Keratinocyte (primary cell): ENCODE measurements around the gene IL11RA. TPM values are rescaled to one million over a fixed set of nuclear protein-coding genes. Genes with fewer than 3 reads are reported as not detected.

Experiments used
- DNase-seq: peaks from one replicate; pipeline ENCODE4 v3.0.0-alpha.2; 2011; ENCODE audit warnings: low read depth, missing footprints, low spot score
- FAIRE-seq: peaks from 2 replicates; lab custom pipeline; 2011; peaks lifted over from hg19 to GRCh38; lab: Jason Lieb, UNC
- H2AFZ ChIP-seq: 2 replicates; pipeline ENCODE4 v1.6.0; 2012; ENCODE audit warnings: low read length, control low read depth, inconsistent platforms; ENCODE audit not compliant: control insufficient read depth
- H3K27ac ChIP-seq: 2 replicates; pipeline ENCODE4 v1.5.1; 2011; ENCODE audit warnings: low read length; ENCODE audit not compliant: control insufficient read depth, insufficient read depth
- H3K27me3 ChIP-seq: 3 replicates; pipeline ENCODE4 v1.6.0; 2011; ENCODE audit warnings: low read length; ENCODE audit not compliant: control insufficient read depth, insufficient read depth; ENCODE audit errors: extremely low read depth
- H3K36me3 ChIP-seq, 2 experiments: 2 replicates in 1 of 2; 3 replicates in 1 of 2; pipeline ENCODE4 v1.5.1; 2011; ENCODE audit warnings: low read length in 2 of 2, mild to moderate bottlenecking in 1 of 2; ENCODE audit not compliant: control insufficient read depth in 2 of 2, insufficient read depth in 2 of 2; ENCODE audit errors: extremely low read depth in 1 of 2
- H3K4me1 ChIP-seq: 3 replicates; pipeline ENCODE4 v1.5.1; 2011; ENCODE audit warnings: low read length; ENCODE audit not compliant: control insufficient read depth, insufficient read depth; ENCODE audit errors: extremely low read depth
- H3K4me2 ChIP-seq: 3 replicates; pipeline ENCODE4 v1.6.0; 2011; ENCODE audit warnings: low read depth, low read length; ENCODE audit not compliant: control insufficient read depth, insufficient read depth; ENCODE audit errors: extremely low read depth
- H3K4me3 ChIP-seq, 3 experiments: fragments of 200-600 bp in 1 of 3; sonication (generic) in 1 of 3; 2 replicates in 2 of 3; 3 replicates in 1 of 3; pipeline ENCODE4 v1.5.1; 2011 to 2016; ENCODE audit warnings: low read length in 3 of 3, mild to moderate bottlenecking in 3 of 3, control low read depth in 2 of 3, inconsistent platforms in 1 of 3, low read depth in 1 of 3, mixed read lengths in 1 of 3, mixed run types in 1 of 3, moderate library complexity in 1 of 3; ENCODE audit not compliant: control insufficient read depth in 2 of 3, insufficient read depth in 2 of 3; ENCODE audit errors: extremely low read depth in 1 of 3
- H3K79me2 ChIP-seq: 2 replicates; pipeline ENCODE4 v1.6.0; 2012; ENCODE audit warnings: low read length; ENCODE audit not compliant: control insufficient read depth, insufficient read depth
- H3K9ac ChIP-seq: 3 replicates; pipeline ENCODE4 v1.6.0; 2011; ENCODE audit warnings: low read length; ENCODE audit not compliant: control insufficient read depth, insufficient read depth; ENCODE audit errors: extremely low read depth
- H3K9me1 ChIP-seq: 3 replicates; pipeline ENCODE4 v1.6.0; 2011; ENCODE audit warnings: low read length; ENCODE audit not compliant: control insufficient read depth, insufficient read depth; ENCODE audit errors: extremely low read depth
- H3K9me3 ChIP-seq: 2 replicates; pipeline ENCODE4 v1.5.1; 2012; ENCODE audit warnings: low read depth, low read length; ENCODE audit not compliant: control insufficient read depth
- H4K20me1 ChIP-seq: 3 replicates; pipeline ENCODE4 v1.6.0; 2011; ENCODE audit warnings: low read length; ENCODE audit not compliant: control insufficient read depth, insufficient read depth; ENCODE audit errors: extremely low read depth
- CTCF ChIP-seq, 3 experiments: IDR thresholded peaks in 1 of 3; conservative IDR thresholded peaks in 1 of 3; optimal IDR thresholded peaks in 1 of 3; 2 replicates in 2 of 3; 3 replicates in 1 of 3; pipeline versions ENCODE3 to v1.5.1; 2011; ENCODE audit warnings: low read length in 3 of 3, mild to moderate bottlenecking in 3 of 3, moderate library complexity in 2 of 3, control low read depth in 1 of 3, inconsistent platforms in 1 of 3; ENCODE audit not compliant: insufficient read depth in 2 of 3; ENCODE audit errors: extremely low read depth in 1 of 3
- EZH2 ChIP-seq: IDR thresholded peaks from one replicate; pipeline ENCODE4 v1.6.1; 2012; ENCODE audit warnings: inconsistent platforms, mild to moderate bottlenecking, low read length, moderate library complexity
- dilution Hi-C: fragments of 300-500 bp; cut with MboI; formaldehyde crosslinking; loops from one replicate; pipeline ENCODE4 v1.7.0; 2020; ENCODE audit warnings: low sequenced_read_pairs; ENCODE audit not compliant: extremely low pct_ligation_motif_present
- polyA plus RNA-seq, 5 experiments: library from polyadenylated mRNA; depleted of rRNA in 3 of 5; stranded (reverse) in 3 of 5; stranded (forward) in 1 of 5; unstranded in 1 of 5; fragments of >200 nt; gene quantifications; 1 replicate in 1 of 5; 2 replicates in 3 of 5; 3 replicates in 1 of 5; pipeline versions ENCODE4 v1.2.1 to v1.2.3, GENCODE V29; 2011 to 2012; ENCODE audit warnings: missing spikeins in 2 of 5, low read depth in 1 of 5, low replicate concordance in 1 of 5

IL11RA gene
- polyA plus RNA-seq, 1 donor (not counting 4 experiments of a cell fraction or from before 2014, with no cell fraction given): 3.1 TPM

DNA sequence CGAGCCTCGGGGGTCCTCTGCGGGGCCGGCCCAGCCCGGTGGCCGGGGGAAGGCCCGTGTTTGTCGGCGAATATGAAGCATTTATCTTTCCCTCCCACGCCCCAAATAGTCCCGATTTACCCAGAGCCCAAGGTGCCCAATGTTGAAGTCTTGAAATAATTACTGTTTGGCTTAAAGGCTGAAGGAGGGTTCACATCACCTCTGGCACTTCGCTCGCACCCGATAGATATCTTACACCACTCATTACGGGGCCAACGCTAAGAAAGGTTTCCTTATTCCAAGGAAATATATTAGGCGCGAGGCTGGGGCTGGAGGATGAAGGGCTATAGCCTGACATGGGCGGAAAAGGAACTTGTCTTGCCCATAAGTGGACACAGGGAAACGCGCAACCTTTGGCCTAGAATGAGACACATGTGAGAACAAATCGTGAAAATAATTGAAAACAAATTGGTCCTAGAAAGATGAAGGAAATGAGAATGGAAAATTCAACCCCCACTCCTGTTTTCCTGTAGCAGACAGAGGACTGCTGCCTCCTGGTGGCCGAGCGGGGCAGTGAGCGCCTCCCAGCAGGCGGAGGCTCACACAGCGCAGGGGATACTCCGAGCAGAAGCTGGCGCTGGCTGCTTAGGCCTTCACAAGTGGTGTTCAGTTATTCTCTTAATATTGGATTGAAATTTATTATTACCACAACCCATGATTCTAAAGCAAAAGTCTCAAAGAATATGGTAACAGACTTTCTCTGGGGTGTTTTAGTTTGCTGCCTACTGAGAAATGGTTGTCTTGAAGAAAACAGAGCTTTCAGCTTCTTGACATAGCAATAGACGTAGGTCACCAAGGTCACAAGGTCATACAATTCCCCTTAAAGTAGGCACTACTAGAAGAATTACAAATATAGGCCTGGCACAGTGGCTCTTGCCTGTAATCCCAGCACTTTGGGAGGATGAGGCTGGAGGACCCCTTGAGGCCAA, 50.1 kb downstream of the IL11RA start:
- H3K9me1 ChIP-seq: no peaks in the 10 kb centered on the region
- H2AFZ ChIP-seq: peak overlapping the region; percentile 71
- H3K9ac ChIP-seq: peak overlapping the region; percentile 70
- H3K4me2 ChIP-seq: peak overlapping the region; percentile 99
- H3K27ac ChIP-seq: peak overlapping the region; percentile 50
- peak overlapping the region; percentile 61 to 79 (median 69) for H3K4me3 ChIP-seq
- TF ChIP-seq CTCF (optimal IDR thresholded peaks at IDR 0.05 in 1 of 3, IDR thresholded peaks at IDR 0.05 in 1 of 3, conservative IDR thresholded peaks at IDR 0.05 in 1 of 3; ENCODE audit: extremely low read depth in 1 of 3, insufficient read depth in 2 of 3, low read length in 3 of 3) (peak; percentile 96 to 99 (median 97)), EZH2 (no peak)
- H4K20me1 ChIP-seq: no peaks in the 10 kb centered on the region
- DNase-seq: peak; percentile 23
- peaks cover 12% of the 10 kb centered on the region for H3K4me1 ChIP-seq
- peak; percentile 78 for FAIRE-seq
- no peaks in the 10 kb centered on the region for H3K27me3 ChIP-seq
- H3K79me2 ChIP-seq: no peaks in the 10 kb centered on the region
- dilution Hi-C loops: no loop called here
- H3K9me3 ChIP-seq: no peaks in the 10 kb centered on the region
- no peaks in the 10 kb centered on the region for H3K36me3 ChIP-seq

- no peak for TF ChIP-seq EZH2
- TF ChIP-seq CTCF (optimal IDR thresholded peaks at IDR 0.05 in 1 of 3, IDR thresholded peaks at IDR 0.05 in 1 of 3, conservative IDR thresholded peaks at IDR 0.05 in 1 of 3; ENCODE audit: extremely low read depth in 1 of 3, insufficient read depth in 2 of 3, low read length in 3 of 3): no peak
Measured at GRCh38 chr9:34707130-34707529, 55.1 kb downstream of the IL11RA start.

More at GRCh38 chr9:34707130-34707529, 55.1 kb downstream of the IL11RA start:
- no peaks in the 10 kb centered on the region for H3K36me3 ChIP-seq
- no peaks in the 10 kb centered on the region for H4K20me1 ChIP-seq
- no peak overlapping the region for H2AFZ ChIP-seq
- no peak overlapping the region for H3K27ac ChIP-seq
- H3K27me3 ChIP-seq: no peaks in the 10 kb centered on the region
- peaks cover 6% of the 10 kb centered on the region for H3K4me1 ChIP-seq
- no peak overlapping the region for H3K9ac ChIP-seq
- dilution Hi-C loops: no loop called here
- no peak overlapping the region for H3K4me3 ChIP-seq
- no peaks in the 10 kb centered on the region for H3K79me2 ChIP-seq
- FAIRE-seq: no peak
- H3K9me1 ChIP-seq: no peaks in the 10 kb centered on the region
- no peak for DNase-seq
- no peak overlapping the region for H3K4me2 ChIP-seq
- no peaks in the 10 kb centered on the region for H3K9me3 ChIP-seq
